GM23338 (cell line): ENCODE results near the gene UBE2I. TPM values are rescaled to one million over a fixed set of nuclear protein-coding genes. Genes with fewer than 3 reads are reported as not detected.

Experiments
- ATAC-seq: fragments of 200-7000 bp; cut with Tn5 transposase; 3 replicates; pipeline ENCODE4 v1.9.1; 2020
- DNase-seq: peaks from one replicate; pipeline ENCODE4 v3.0.0-alpha.2; 2015; ENCODE audit warnings: low spot score
- H2AFZ ChIP-seq: fragments of 200-600 bp; sonication (generic); 2 replicates; pipeline ENCODE4 v1.8.0; 2016; ENCODE audit warnings: antibody characterized with exemption, mild to moderate bottlenecking, moderate library complexity
- H3F3A ChIP-seq: fragments of 200-600 bp; sonication (generic); replicated peaks from 2 replicates; pipeline ENCODE4 v1.8.0; 2017; ENCODE audit warnings: antibody characterized with exemption, mixed run types, low read depth
- H3K27ac ChIP-seq: fragments of 200-600 bp; sonication (generic); 2 replicates; pipeline ENCODE4 v1.6.1; 2016; ENCODE audit warnings: low read depth
- H3K27me3 ChIP-seq: fragments of 200-600 bp; sonication (generic); 2 replicates; pipeline ENCODE4 v1.8.0; 2016; ENCODE audit warnings: mild to moderate bottlenecking, mixed run types, moderate library complexity; ENCODE audit not compliant: insufficient read depth
- H3K36me3 ChIP-seq: fragments of 200-600 bp; sonication (generic); 2 replicates; pipeline ENCODE4 v1.8.0; 2016; ENCODE audit warnings: mild to moderate bottlenecking; ENCODE audit not compliant: insufficient read depth
- H3K4me1 ChIP-seq: fragments of 200-600 bp; sonication (generic); 2 replicates; pipeline ENCODE4 v1.8.0; 2016; ENCODE audit warnings: mild to moderate bottlenecking, moderate library complexity; ENCODE audit not compliant: insufficient read depth
- H3K4me2 ChIP-seq: fragments of 200-600 bp; sonication (generic); 2 replicates; pipeline ENCODE4 v1.7.1; 2017; ENCODE audit warnings: mixed run types
- H3K4me3 ChIP-seq: fragments of 200-600 bp; sonication (generic); 2 replicates; pipeline ENCODE4 v1.6.1; 2016; ENCODE audit warnings: mixed run types
- H3K79me2 ChIP-seq: fragments of 200-600 bp; sonication (generic); replicated peaks from 2 replicates; pipeline ENCODE4 v1.8.0; 2017; ENCODE audit warnings: mild to moderate bottlenecking; ENCODE audit not compliant: insufficient read depth
- H3K9me2 ChIP-seq: fragments of 200-600 bp; sonication (generic); 2 replicates; pipeline ENCODE4 v1.8.0; 2017; ENCODE audit not compliant: insufficient read depth
- H4K20me1 ChIP-seq: fragments of 200-600 bp; sonication (generic); replicated peaks from 2 replicates; pipeline ENCODE4 v1.8.0; 2017; ENCODE audit warnings: mild to moderate bottlenecking; ENCODE audit not compliant: insufficient read depth
- H3K27ac Mint-ChIP-seq: 2 replicates; pipeline ENCODE4 v1.8.0; 2020; ENCODE audit warnings: inconsistent platforms, mild to moderate bottlenecking, moderate library complexity, mixed read lengths
- H3K27me3 Mint-ChIP-seq: 3 replicates; pipeline ENCODE4 v1.8.0; 2022; ENCODE audit warnings: low read depth, mild to moderate bottlenecking, moderate library complexity, mixed read lengths, inconsistent platforms; ENCODE audit not compliant: insufficient read depth, poor library complexity
- H3K36me3 Mint-ChIP-seq: 3 replicates; pipeline ENCODE4 v1.8.0; 2021; ENCODE audit warnings: low read depth, mild to moderate bottlenecking, inconsistent platforms, moderate library complexity, mixed read lengths
- H3K4me1 Mint-ChIP-seq: 3 replicates; pipeline ENCODE4 v1.8.0; 2020; ENCODE audit warnings: mild to moderate bottlenecking, inconsistent platforms, mixed read lengths
- H3K4me3 Mint-ChIP-seq: 3 replicates; pipeline ENCODE4 v1.8.0; 2021; ENCODE audit warnings: moderate library complexity, mild to moderate bottlenecking, inconsistent platforms, mixed read lengths
- H3K9me3 Mint-ChIP-seq: 3 replicates; pipeline ENCODE4 v1.8.0; 2020; ENCODE audit warnings: moderate library complexity, mild to moderate bottlenecking, inconsistent platforms, mixed read lengths
- CREB1 ChIP-seq: fragments of 250-450 bp; sonication (Bioruptor Pico); IDR thresholded peaks from 2 replicates; pipeline ENCODE4 v1.5.0; 2020; ENCODE audit warnings: low read depth, mild to moderate bottlenecking, moderate library complexity
- EZH2 ChIP-seq: fragments of 200-600 bp; sonication (generic); IDR thresholded peaks from one replicate; pipeline ENCODE4 v1.8.0; 2017; ENCODE audit warnings: antibody characterized with exemption, mild to moderate bottlenecking, low read depth; ENCODE audit not compliant: unreplicated experiment
- EZH2phosphoT487 ChIP-seq: fragments of 200-600 bp; sonication (generic); IDR thresholded peaks from one replicate; pipeline ENCODE4 v1.8.1; 2018; ENCODE audit warnings: antibody characterized with exemption; ENCODE audit not compliant: unreplicated experiment
- POLR2AphosphoS5 ChIP-seq: IDR thresholded peaks from 2 replicates; pipeline ENCODE4 v1.6.1; 2016; ENCODE audit warnings: antibody characterized with exemption, low read depth
- ZNF114 ChIP-seq: fragments of 250-450 bp; sonication (Bioruptor Pico); IDR thresholded peaks from 2 replicates; pipeline ENCODE4 v1.5.0; 2020; ENCODE audit warnings: mild to moderate bottlenecking, moderate library complexity
- ZNF331 ChIP-seq: fragments of 250-450 bp; sonication (Bioruptor Pico); IDR thresholded peaks from 2 replicates; pipeline ENCODE4 v1.5.0; 2020; ENCODE audit warnings: low read depth, mild to moderate bottlenecking, moderate library complexity
- polyA plus RNA-seq: library from polyadenylated mRNA; unstranded; fragments of >200 nt; fragmentation: Nextera tagmentation; extraction: Ambion mirVana; gene quantifications from 2 replicates; pipeline ENCODE4 v1.2.1, GENCODE V29; 2016
- total RNA-seq: library from RNA; depleted of rRNA; stranded (reverse); fragments of >200 nt; shearing (Covaris generic); gene quantifications from 2 replicates; pipeline ENCODE4 v1.2.3, GENCODE V29; 2014
- TF ChIP-seq, protein P1 (sequence below): IDR thresholded peaks from one replicate; pipeline ENCODE4 v1.6.1; 2018; ENCODE audit warnings: antibody characterized with exemption; ENCODE audit not compliant: unreplicated experiment
- TF ChIP-seq, protein P2 (sequence below), 2 experiments: fragments of 200-600 bp in 1 of 2; sonication (generic) in 1 of 2; conservative IDR thresholded peaks; 2 replicates each; pipeline versions ENCODE4 v1.5.1 to v1.6.1; 2016 to 2017; ENCODE audit warnings: antibody characterized with exemption in 2 of 2, low read depth in 2 of 2, mild to moderate bottlenecking in 2 of 2, moderate library complexity in 1 of 2
- TF ChIP-seq, protein P3 (sequence below): fragments of 250-450 bp; sonication (Bioruptor Pico); IDR thresholded peaks from 2 replicates; pipeline ENCODE4 v1.5.0; 2020; ENCODE audit warnings: mild to moderate bottlenecking, moderate library complexity
- TF ChIP-seq, protein P4 (sequence below): IDR thresholded peaks from 2 replicates; pipeline ENCODE4 v1.6.1; 2016; ENCODE audit warnings: antibody characterized with exemption

UBE2I gene
- total and polyA plus RNA-seq, 2 experiments from 2014 or later = 116 to 220 TPM

DNA sequence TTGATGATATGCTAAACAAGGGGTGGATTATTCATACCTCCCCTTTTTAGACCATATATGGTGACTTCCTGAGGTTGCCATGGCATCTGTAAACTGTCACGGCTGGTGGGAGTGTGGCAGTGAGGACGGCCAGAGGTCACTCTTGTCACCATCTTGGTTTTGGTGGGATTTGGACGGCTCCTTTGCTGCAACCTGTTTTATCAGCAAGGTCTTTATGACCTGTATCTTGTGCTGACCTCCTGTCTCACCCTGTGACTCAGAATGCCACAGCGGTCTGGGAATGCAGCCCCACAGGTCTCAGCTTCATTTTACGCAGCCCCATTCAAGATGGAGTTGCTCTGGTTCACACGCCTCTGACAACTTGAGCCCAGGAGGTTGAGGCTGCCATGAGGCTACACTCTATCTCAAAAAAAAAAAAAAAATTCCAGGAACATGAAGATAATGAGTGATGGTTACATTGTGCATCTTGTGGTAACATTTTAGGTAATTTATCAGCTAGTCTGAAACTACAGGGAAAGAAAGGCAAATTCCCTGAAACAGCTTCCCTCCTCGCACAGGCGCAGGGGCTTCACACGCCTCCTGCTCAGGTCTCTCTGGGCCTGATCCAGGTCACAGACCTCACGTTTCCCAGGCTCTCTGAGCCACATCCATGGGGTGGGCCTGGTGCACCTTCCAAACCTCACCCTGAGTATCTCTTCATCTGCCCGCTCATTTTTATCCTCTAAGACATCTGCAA, 15.3 kb upstream of the UBE2I start:
- no peaks in the 10 kb centered on the region for H3K9me3 Mint-ChIP-seq
- Histone ChIP-seq H3K36me3 (no peaks in the 10 kb centered on the region), H3K4me2 (no peak overlapping the region), H3K79me2 (no peaks in the 10 kb centered on the region), H3K27me3 (peaks cover 26% of the 10 kb centered on the region), H3K4me3 (no peak overlapping the region), H3F3A (peaks cover 6% of the 10 kb centered on the region; the same call in 1 of the 2 replicates), H4K20me1 (no peaks in the 10 kb centered on the region), H3K27ac (no peak overlapping the region), H2AFZ (no peak overlapping the region), H3K4me1 (peaks cover 25% of the 10 kb centered on the region), H3K9me2 (no peaks in the 10 kb centered on the region)
- peaks cover 41% of the 10 kb centered on the region for H3K27me3 Mint-ChIP-seq
- H3K4me3 Mint-ChIP-seq = no peak overlapping the region; the same call in 2 of the 3 replicates
- H3K4me1 Mint-ChIP-seq = peaks cover 37% of the 10 kb centered on the region
- TF ChIP-seq, protein P1, sequence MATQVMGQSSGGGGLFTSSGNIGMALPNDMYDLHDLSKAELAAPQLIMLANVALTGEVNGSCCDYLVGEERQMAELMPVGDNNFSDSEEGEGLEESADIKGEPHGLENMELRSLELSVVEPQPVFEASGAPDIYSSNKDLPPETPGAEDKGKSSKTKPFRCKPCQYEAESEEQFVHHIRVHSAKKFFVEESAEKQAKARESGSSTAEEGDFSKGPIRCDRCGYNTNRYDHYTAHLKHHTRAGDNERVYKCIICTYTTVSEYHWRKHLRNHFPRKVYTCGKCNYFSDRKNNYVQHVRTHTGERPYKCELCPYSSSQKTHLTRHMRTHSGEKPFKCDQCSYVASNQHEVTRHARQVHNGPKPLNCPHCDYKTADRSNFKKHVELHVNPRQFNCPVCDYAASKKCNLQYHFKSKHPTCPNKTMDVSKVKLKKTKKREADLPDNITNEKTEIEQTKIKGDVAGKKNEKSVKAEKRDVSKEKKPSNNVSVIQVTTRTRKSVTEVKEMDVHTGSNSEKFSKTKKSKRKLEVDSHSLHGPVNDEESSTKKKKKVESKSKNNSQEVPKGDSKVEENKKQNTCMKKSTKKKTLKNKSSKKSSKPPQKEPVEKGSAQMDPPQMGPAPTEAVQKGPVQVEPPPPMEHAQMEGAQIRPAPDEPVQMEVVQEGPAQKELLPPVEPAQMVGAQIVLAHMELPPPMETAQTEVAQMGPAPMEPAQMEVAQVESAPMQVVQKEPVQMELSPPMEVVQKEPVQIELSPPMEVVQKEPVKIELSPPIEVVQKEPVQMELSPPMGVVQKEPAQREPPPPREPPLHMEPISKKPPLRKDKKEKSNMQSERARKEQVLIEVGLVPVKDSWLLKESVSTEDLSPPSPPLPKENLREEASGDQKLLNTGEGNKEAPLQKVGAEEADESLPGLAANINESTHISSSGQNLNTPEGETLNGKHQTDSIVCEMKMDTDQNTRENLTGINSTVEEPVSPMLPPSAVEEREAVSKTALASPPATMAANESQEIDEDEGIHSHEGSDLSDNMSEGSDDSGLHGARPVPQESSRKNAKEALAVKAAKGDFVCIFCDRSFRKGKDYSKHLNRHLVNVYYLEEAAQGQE = no peak
- TF ChIP-seq EZH2 (no peak), CREB1 (CRISPR knock-in tag) (no peak), POLR2AphosphoS5 (no peak), ZNF114 (CRISPR knock-in tag) (no peak), ZNF331 (CRISPR knock-in tag) (no peak), EZH2phosphoT487 (no peak)
- TF ChIP-seq, protein P2, sequence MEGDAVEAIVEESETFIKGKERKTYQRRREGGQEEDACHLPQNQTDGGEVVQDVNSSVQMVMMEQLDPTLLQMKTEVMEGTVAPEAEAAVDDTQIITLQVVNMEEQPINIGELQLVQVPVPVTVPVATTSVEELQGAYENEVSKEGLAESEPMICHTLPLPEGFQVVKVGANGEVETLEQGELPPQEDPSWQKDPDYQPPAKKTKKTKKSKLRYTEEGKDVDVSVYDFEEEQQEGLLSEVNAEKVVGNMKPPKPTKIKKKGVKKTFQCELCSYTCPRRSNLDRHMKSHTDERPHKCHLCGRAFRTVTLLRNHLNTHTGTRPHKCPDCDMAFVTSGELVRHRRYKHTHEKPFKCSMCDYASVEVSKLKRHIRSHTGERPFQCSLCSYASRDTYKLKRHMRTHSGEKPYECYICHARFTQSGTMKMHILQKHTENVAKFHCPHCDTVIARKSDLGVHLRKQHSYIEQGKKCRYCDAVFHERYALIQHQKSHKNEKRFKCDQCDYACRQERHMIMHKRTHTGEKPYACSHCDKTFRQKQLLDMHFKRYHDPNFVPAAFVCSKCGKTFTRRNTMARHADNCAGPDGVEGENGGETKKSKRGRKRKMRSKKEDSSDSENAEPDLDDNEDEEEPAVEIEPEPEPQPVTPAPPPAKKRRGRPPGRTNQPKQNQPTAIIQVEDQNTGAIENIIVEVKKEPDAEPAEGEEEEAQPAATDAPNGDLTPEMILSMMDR (conservative IDR thresholded peaks at IDR 0.05; ENCODE audit: low read depth in 2 of 2) = no peak
- TF ChIP-seq, protein P3, sequence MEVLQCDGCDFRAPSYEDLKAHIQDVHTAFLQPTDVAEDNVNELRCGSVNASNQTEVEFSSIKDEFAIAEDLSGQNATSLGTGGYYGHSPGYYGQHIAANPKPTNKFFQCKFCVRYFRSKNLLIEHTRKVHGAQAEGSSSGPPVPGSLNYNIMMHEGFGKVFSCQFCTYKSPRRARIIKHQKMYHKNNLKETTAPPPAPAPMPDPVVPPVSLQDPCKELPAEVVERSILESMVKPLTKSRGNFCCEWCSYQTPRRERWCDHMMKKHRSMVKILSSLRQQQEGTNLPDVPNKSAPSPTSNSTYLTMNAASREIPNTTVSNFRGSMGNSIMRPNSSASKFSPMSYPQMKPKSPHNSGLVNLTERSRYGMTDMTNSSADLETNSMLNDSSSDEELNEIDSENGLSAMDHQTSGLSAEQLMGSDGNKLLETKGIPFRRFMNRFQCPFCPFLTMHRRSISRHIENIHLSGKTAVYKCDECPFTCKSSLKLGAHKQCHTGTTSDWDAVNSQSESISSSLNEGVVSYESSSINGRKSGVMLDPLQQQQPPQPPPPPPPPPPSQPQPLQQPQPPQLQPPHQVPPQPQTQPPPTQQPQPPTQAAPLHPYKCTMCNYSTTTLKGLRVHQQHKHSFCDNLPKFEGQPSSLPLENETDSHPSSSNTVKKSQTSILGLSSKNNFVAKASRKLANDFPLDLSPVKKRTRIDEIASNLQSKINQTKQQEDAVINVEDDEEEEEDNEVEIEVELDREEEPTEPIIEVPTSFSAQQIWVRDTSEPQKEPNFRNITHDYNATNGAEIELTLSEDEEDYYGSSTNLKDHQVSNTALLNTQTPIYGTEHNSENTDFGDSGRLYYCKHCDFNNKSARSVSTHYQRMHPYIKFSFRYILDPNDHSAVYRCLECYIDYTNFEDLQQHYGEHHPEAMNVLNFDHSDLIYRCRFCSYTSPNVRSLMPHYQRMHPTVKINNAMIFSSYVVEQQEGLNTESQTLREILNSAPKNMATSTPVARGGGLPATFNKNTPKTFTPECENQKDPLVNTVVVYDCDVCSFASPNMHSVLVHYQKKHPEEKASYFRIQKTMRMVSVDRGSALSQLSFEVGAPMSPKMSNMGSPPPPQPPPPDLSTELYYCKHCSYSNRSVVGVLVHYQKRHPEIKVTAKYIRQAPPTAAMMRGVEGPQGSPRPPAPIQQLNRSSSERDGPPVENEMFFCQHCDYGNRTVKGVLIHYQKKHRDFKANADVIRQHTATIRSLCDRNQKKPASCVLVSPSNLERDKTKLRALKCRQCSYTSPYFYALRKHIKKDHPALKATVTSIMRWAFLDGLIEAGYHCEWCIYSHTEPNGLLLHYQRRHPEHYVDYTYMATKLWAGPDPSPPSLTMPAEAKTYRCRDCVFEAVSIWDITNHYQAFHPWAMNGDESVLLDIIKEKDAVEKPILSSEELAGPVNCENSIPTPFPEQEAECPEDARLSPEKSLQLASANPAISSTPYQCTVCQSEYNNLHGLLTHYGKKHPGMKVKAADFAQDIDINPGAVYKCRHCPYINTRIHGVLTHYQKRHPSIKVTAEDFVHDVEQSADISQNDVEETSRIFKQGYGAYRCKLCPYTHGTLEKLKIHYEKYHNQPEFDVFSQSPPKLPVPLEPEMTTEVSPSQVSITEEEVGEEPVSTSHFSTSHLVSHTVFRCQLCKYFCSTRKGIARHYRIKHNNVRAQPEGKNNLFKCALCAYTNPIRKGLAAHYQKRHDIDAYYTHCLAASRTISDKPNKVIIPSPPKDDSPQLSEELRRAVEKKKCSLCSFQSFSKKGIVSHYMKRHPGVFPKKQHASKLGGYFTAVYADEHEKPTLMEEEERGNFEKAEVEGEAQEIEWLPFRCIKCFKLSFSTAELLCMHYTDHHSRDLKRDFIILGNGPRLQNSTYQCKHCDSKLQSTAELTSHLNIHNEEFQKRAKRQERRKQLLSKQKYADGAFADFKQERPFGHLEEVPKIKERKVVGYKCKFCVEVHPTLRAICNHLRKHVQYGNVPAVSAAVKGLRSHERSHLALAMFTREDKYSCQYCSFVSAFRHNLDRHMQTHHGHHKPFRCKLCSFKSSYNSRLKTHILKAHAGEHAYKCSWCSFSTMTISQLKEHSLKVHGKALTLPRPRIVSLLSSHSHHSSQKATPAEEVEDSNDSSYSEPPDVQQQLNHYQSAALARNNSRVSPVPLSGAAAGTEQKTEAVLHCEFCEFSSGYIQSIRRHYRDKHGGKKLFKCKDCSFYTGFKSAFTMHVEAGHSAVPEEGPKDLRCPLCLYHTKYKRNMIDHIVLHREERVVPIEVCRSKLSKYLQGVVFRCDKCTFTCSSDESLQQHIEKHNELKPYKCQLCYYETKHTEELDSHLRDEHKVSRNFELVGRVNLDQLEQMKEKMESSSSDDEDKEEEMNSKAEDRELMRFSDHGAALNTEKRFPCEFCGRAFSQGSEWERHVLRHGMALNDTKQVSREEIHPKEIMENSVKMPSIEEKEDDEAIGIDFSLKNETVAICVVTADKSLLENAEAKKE (CRISPR knock-in tag) = no peak
- TF ChIP-seq, protein P4, sequence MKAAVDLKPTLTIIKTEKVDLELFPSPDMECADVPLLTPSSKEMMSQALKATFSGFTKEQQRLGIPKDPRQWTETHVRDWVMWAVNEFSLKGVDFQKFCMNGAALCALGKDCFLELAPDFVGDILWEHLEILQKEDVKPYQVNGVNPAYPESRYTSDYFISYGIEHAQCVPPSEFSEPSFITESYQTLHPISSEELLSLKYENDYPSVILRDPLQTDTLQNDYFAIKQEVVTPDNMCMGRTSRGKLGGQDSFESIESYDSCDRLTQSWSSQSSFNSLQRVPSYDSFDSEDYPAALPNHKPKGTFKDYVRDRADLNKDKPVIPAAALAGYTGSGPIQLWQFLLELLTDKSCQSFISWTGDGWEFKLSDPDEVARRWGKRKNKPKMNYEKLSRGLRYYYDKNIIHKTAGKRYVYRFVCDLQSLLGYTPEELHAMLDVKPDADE = no peak
- ATAC-seq (no peak), DNase-seq (no peak)
- no peaks in the 10 kb centered on the region for H3K36me3 Mint-ChIP-seq
- H3K27ac Mint-ChIP-seq = no peak overlapping the region
